Uterus (tissue), 4 donors: ENCODE results near the gene MFSD2A. TPM values are rescaled to one million over a fixed set of nuclear protein-coding genes. Genes with fewer than 3 reads are reported as not detected.

Source experiments
- DNase-seq, 2 donors: peaks; one replicate each; pipeline ENCODE4 v3.0.0-alpha.2; 2019 to 2020
- H3K27ac ChIP-seq, 2 donors: fragments of 200-600 bp; sonication (generic); 1 replicate in 1 of 2; 2 replicates in 1 of 2; pipeline ENCODE4 v1.5.1; 2016 to 2018
- H3K27me3 ChIP-seq, 2 donors: fragments of 200-600 bp; sonication (generic); one replicate each; pipeline ENCODE4 v1.5.1; 2018 to 2019; ENCODE audit warnings: control low read depth in 1 of 2
- H3K36me3 ChIP-seq, 2 donors: fragments of 200-600 bp; sonication (generic); one replicate each; pipeline ENCODE4 v1.5.1; 2019; ENCODE audit warnings: control low read depth in 1 of 2
- H3K4me1 ChIP-seq, 2 donors: fragments of 200-600 bp; sonication (generic); one replicate each; pipeline ENCODE4 v1.5.1; 2018 to 2019; ENCODE audit warnings: control low read depth in 1 of 2
- H3K4me3 ChIP-seq, 2 donors: fragments of 200-600 bp; sonication (generic); 1 replicate in 1 of 2; 2 replicates in 1 of 2; pipeline ENCODE4 v1.5.1; 2018 to 2019; ENCODE audit warnings: mild to moderate bottlenecking in 1 of 2
- H3K9me3 ChIP-seq, 2 donors: fragments of 200-600 bp; sonication (generic); one replicate each; pipeline ENCODE4 v1.5.1; 2019; ENCODE audit warnings: control low read depth in 1 of 2
- CTCF ChIP-seq, 4 experiments: fragments of 200-600 bp in 2 of 4; fragments of 450-650 bp in 2 of 4; sonication (generic) in 2 of 4; IDR thresholded peaks; one replicate each; pipeline ENCODE4 v1.5.1; 2016 to 2019; ENCODE audit warnings: antibody characterized with exemption in 4 of 4, mild to moderate bottlenecking in 2 of 4, moderate library complexity in 1 of 4
- POLR2A ChIP-seq, 2 donors: fragments of 450-650 bp; IDR thresholded peaks; one replicate each; pipeline ENCODE4 v1.6.1; 2016; ENCODE audit warnings: antibody characterized with exemption in 2 of 2, mild to moderate bottlenecking in 1 of 2, moderate library complexity in 1 of 2
- intact Hi-C: fragments of 100-400 bp; cut with DNase I; formaldehyde crosslinking; loops from one replicate; pipeline ENCODE4 v1.15.1; 2023; ENCODE audit warnings: low total_unique reads
- total RNA-seq, 4 donors: library from RNA; depleted of rRNA in 3 of 4; stranded (reverse); fragments of >200 nt in 3 of 4; gene quantifications; one replicate each; pipeline versions ENCODE4 v1.1.0 to v1.2.4, GENCODE V29; 2014 to 2023
- donor health status: DM: yes; HTN: yes; CAD: no.

The MFSD2A gene
- total RNA-seq, 4 donors from 2014 or later: 2.0 to 16.2 (median 6.5) TPM

GRCh38 chr1:39928809-39929587 lies 25.9 kb upstream of the MFSD2A start:
- no peak for DNase-seq
- Histone ChIP-seq H3K9me3 (no peaks in the 10 kb centered on the region), H3K27ac (no peak overlapping the region), H3K4me1 (no peaks in the 10 kb centered on the region), H3K27me3 (no peaks in the 10 kb centered on the region), H3K4me3 (no peak overlapping the region), H3K36me3 (no peaks in the 10 kb centered on the region)
- TF ChIP-seq POLR2A (IDR thresholded peaks at IDR 0.05) (no peak), CTCF (IDR thresholded peaks at IDR 0.05) (no peak)
- intact Hi-C loops: loop anchor here (5.0 kb wide), 1 partner anchor 38 kb away; no protein-coding TSS in a partner anchor

- no peaks in the 10 kb centered on the region for H3K36me3 ChIP-seq
- H3K4me1 ChIP-seq: no peaks in the 10 kb centered on the region
- intact Hi-C loops: no loop called here
- no peaks in the 10 kb centered on the region for H3K9me3 ChIP-seq
- H3K4me3 ChIP-seq: no peak overlapping the region
- peak overlapping the region; percentile 48 to 84 for H3K27ac ChIP-seq
- H3K27me3 ChIP-seq: no peaks in the 10 kb centered on the region
- TF ChIP-seq CTCF (IDR thresholded peaks at IDR 0.05) (no peak), POLR2A (IDR thresholded peaks at IDR 0.05) (no peak)
- peak; percentile 83 to 94 for DNase-seq
Observed at GRCh38 chr1:39933956-39934941, 20.7 kb upstream of the MFSD2A start.

- no peaks in the 10 kb centered on the region for H3K4me1 ChIP-seq
- intact Hi-C loops: no loop called here
- H3K4me3 ChIP-seq: no peak overlapping the region
- no peaks in the 10 kb centered on the region for H3K36me3 ChIP-seq
- no peak overlapping the region for H3K27ac ChIP-seq
- TF ChIP-seq CTCF (IDR thresholded peaks at IDR 0.05) (no peak), POLR2A (IDR thresholded peaks at IDR 0.05) (no peak)
- no peaks in the 10 kb centered on the region for H3K27me3 ChIP-seq
- no peak for DNase-seq
- no peaks in the 10 kb centered on the region for H3K9me3 ChIP-seq
Observed at GRCh38 chr1:39936724-39937491, 18.0 kb upstream of the MFSD2A start.

GRCh38 chr1:39938856-39939255 lies 16.1 kb upstream of the MFSD2A start:
- Histone ChIP-seq H3K27ac (no peak overlapping the region), H3K27me3 (no peaks in the 10 kb centered on the region), H3K4me1 (no peaks in the 10 kb centered on the region), H3K36me3 (no peaks in the 10 kb centered on the region), H3K9me3 (no peaks in the 10 kb centered on the region), H3K4me3 (no peak overlapping the region)
- DNase-seq: no peak
- TF ChIP-seq CTCF (IDR thresholded peaks at IDR 0.05) (no peak), POLR2A (IDR thresholded peaks at IDR 0.05) (no peak)
- intact Hi-C loops: no loop called here
